Erythroblast (primary cell): ENCODE data around the gene FCRLB.
A peak's percentile ranks its signal among the peaks of the same experiment; 100 is the strongest.
"Not testable (repeated sequence)": the region's sequence is repeated elsewhere in the genome, so short reads cannot be mapped to it uniquely, and the experiment has no call there.

ENCODE experiments used
- DNase-seq, 2 experiments: peaks; one replicate each; lab custom pipeline; 2025; lab: John Stamatoyannopoulos, UW
- GATA1 ChIP-seq: IDR thresholded peaks from 2 replicates; pipeline ENCODE4 v1.6.1; 2011; ENCODE audit warnings: low read depth, mild to moderate bottlenecking, control low read depth, low read length, moderate library complexity
- POLR2A ChIP-seq: IDR thresholded peaks from 2 replicates; pipeline ENCODE4 v1.6.1; 2011; ENCODE audit warnings: mild to moderate bottlenecking, low read length

The FCRLB gene

DNA sequence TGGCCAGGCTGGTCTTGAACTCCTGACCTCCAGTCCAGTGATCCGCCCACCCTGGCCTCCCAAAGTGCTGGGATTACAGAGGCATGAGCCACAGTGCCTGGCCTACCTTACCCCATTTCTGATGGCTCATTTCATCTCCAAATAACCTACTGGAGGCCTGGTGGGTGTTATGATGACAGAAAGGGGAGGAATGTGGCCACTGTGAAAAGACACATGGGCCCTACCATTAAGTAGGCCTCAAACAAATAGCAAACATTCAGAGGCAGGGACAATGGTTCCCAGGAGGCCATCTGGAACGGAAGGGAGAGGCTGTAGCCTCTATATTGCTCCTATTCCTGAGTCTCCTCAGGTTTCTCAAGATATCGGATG lies 15.2 kb upstream of the FCRLB start:
- TF ChIP-seq POLR2A = no peak
- no peak for TF ChIP-seq GATA1
- DNase-seq = no peak

DNA sequence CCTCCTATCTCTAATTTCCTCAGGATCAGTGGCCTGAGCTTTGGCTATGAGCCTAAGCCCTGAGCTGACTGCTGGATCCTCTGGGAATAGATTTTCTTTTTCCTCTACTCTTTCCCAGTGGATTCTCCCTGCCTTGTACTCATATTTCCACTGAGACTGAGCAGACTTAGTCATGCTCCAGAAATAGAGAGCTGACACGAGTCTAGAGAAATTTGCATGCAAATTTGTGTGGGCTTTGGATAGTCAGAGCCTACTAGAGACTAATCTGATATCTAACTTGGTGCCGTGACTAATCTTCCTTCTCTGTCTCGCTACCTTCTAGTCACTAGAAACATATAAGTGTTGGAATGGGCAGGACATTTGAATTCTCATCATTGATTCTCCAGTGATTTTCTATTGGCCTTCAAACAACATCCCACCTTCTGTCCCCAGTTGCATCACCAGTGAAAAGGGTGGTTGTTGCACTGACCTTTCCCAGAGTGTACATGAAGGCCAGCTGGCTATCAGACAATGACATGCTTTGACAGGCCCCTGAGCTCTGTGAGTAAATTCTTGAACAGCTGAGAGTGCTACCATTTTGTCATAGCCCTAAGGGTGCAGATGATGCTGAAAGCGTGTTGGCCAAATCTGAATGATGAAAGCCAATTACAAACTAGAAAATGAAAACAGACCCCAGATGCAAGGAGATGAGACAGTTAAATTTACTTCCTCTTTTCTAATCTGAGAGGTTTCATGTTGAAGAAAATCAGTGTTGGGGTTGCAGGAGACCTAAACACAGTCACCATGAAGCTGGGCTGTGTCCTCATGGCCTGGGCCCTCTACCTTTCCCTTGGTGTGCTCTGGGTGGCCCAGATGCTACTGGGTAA lies 14.6 kb upstream of the FCRLB start, which contains the start of gene FCRLA:
TSS of gene FCRLA (plus strand) at position 748 of the 866 bp plus-strand sequence. CDS start at position 784, 36 bp downstream.
- peak in 1 of 2 experiments; percentile 28 for DNase-seq
- TF ChIP-seq POLR2A (no peak), GATA1 (no peak)

DNA sequence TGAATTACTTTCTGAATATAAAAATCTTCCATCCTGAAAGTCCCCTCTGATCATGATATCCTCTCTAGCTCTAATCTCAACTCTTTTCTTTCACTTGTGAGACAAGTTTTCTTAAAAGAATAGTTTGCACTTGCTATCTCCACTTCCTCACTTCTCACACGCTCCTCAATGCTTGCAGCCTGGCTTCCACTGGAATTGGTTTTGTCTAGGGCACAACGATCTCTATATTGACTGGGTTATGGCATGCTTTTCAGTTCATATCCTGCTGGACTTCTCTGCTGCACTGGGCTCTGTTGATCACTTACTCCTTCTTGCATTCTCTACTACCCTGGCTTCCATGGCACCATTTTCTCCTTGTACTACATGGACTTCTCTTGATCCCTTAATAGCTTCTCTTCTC lies 13.8 kb upstream of the FCRLB start:
- no peak for DNase-seq
- TF ChIP-seq GATA1 (no peak), POLR2A (no peak)

DNA sequence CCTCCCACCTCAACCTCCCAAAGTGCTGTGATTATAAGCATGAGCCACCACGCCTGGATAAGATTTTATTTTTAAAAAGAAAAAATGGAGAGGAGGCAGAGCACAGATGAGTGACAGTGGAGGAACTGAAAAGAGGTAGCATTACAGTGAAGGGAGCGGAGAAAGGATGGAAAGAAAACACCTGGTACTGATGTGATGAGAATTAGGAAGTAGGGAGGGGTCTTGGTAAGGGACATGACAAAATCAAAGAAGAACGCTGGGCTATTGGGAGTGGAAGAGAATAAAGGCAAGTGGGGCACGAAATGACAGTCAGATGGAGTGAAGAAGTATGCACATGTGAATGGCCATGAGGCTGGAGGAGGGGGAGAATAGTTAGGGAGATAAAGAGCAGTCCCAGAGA lies 12.0 kb upstream of the FCRLB start:
- TF ChIP-seq POLR2A (no peak), GATA1 (no peak)
- no peak for DNase-seq

DNA sequence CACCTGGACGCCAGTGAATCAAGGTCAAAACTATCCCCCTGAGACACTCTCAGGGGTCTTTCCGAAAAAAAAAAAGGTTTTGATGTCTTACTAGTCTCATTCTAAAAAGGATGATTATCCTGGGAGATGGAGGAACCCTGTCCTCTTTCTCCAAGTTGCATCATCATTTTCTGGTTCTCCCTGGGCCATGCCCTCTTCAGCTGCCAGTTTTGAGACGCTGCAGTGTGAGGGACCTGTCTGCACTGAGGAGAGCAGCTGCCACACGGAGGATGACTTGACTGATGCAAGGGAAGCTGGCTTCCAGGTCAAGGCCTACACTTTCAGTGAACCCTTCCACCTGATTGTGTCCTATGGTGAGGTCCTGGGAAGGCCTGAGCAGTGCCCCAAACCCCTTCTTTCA lies 10.8 kb upstream of the FCRLB start:
- TF ChIP-seq GATA1 (no peak), POLR2A (no peak)

DNA sequence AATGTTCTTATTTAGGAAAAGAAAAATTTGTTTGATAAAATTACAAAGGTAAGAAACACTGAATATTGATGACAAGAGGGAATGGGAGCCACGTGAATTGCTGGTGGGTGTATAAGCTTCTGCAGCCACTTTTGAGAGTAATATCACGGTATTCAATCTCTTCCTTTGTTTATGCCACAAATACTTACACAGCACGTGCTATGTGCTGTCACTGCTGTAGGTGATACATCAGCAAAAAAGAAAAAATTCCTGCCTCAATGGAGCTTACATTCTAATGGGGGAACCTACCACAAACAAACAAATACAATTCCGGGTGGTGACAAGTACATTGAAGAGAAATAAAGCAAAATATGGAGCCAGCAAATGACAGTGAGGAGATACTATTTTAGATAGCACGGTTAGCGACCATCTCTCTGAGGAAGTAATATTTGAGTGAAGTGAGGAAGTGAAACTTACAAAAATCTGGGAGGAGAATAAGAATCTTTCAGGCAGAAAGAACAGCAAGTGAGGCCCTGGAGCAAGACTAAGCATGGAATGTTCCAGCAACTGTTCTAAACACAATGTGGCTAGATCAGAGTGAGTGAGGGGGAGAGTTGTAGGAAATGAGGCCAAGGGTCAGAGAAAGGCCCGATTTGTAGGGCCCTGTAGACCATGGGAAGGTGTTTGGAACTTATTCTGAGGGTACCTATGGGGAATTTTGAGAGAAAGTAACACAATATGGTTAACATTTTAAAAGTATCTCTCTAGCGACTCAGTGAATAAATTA lies 2.6 kb upstream of the FCRLB start:
- no peak for DNase-seq
- TF ChIP-seq GATA1 = no peak
- TF ChIP-seq POLR2A = no peak

More for the DNA sequence above, 10.8 kb upstream of the FCRLB start:
- peak; percentile 48 to 75 for DNase-seq

DNA sequence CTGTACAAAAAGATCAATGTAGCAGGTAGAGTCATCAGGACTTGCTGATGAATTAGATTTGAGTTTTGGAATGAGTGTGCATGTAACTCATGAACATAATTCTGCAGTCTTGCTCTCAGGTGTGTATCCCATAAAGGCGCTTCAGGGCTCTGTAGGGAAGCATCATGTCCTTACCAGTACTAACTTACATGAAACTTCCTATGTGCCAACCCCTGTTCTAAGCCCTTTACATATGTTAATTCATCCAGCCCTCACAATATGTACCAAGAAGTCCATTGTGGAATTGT lies 2.1 kb upstream of the FCRLB start:
- TF ChIP-seq POLR2A (no peak), GATA1 (no peak)
- DNase-seq = no peak

DNA sequence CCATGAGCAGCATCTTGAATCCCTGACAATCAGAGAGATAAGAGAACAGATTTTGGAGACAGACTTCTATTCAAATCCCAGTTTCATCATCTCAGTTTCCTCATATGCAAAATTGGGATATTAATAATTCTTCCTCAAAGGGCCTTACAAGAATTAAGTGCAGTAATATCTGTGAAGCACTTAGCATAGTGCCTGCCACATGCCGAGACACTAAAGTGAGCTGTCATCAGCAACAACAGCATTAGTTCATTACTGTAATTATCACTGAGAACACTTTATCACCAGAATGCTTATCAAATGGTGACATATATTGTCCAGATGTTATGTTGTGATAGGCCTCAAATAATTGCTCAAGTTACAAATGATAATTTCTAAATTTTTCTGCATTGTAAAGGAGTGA lies 922 bp upstream of the FCRLB start:
- peak; percentile 58 to 81 for DNase-seq
- no peak for TF ChIP-seq POLR2A
- TF ChIP-seq GATA1 = no peak

DNA sequence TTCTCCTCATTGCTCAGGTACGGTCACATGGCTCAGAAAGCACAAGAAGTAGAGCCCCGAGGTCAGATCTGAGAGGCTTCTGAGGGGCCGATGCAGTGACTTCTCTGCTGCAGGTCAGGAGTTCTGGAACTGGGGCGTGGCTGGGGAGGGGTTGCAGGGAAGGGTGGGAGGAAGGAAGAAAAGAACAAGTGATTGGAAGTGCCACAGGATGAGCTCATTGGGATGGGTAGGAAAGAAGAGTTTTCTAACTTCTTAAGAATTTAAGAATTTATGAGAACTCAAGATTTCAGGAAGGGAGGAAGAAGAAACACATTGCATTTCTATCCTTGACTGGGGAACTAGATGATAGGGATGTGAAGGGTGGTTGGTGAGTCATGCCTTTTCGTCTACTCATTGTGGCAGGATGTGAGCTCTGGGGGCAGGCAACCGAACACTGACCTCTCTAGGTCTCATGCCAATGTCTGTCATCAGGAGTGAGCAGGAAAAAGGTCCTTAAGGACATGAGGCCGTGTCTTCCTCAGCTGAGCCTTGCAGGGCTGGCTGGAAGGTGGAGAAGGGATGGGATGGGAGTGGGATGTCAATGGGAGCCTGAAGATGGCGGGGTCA lies 497 bp downstream of the FCRLB start:
- DNase-seq = peak; percentile 51 to 70
- TF ChIP-seq GATA1 = no peak
- no peak for TF ChIP-seq POLR2A

DNA sequence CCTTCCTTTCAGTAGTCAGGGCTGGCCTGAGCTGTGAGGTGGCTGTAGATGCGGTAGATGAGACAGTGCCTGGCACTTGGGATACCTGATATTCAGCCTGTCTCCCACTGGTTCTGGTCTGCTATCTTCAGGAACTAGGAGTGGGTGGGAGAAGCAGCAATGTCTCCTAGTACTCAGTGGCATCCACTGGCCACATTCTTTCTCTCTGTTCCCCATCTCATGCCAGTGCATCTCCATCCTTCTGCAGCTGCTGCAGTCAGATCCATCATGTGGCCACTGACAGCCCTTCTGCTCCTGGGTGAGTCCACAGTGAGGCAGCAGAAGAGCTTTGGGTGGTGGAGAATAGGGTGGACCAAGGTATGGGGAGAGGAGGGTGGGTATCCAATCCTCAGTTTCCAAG lies 1.1 kb downstream of the FCRLB start:
- DNase-seq = no peak
- TF ChIP-seq POLR2A (no peak), GATA1 (no peak)

DNA sequence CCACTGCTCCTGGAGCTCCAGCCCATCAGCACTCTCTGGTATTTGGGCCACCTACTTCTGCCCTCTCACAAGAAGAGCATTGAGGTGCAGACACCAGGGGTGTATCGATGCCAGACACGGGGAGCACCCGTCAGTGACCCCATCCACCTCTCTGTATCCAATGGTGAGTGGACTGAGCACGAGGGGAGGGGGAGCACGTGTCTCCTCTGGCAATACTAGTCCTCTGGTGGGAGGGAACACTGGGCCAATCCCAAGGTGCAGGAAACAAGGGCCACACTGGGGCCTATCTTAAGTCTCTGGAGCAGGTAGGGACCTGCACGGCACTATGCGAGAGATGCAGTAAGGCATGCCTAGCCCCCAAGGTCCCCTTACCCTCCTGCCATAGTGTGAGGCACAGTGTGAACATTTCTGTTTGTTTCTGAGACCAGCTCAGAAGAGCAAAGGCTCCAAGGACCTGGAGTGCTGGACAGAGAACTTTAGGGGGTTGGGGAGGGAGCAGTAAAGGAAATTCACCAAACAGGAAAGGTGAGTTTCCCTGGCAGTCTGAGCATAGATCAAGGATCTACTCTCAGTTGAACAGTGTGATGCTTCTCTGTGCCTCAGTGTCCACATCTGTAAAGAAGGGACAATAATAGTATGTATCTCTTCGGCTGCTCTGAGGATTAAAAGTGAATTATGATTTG lies 2.3 kb downstream of the FCRLB start:
- no peak for TF ChIP-seq GATA1
- TF ChIP-seq POLR2A = no peak
- no peak for DNase-seq

DNA sequence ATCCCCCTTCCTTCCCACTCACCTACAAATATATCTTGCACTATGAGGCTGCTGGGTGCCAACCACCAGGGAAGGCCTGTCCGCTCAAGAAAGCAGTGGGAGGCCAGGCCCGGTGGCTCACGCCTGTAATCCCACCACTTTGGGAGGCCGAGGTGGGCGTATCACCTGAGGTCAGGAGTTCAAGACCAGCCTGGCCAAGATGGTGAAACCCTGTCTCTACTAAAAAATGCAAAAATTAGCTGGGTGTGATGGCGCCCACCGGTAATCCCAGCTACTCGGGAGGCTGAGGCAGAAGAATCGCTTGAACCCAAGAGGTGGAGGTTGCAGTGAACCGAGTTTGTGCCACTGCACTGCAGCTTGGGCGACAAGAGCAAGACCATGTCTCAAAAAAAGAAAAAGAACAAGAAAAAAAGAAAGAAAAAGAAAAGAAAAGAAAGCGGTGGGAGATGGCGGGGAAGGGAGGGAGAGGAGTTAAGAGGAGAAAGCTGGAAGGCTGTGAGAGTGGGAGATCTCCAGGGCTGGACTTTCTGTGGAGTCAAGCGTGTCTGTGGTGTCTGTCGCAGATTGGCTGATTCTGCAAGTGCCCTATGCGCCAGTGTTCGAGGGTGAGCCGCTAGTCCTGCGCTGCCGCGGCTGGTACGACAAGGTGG lies 4.0 kb downstream of the FCRLB start:
- not testable (repeated sequence) for DNase-seq

DNA sequence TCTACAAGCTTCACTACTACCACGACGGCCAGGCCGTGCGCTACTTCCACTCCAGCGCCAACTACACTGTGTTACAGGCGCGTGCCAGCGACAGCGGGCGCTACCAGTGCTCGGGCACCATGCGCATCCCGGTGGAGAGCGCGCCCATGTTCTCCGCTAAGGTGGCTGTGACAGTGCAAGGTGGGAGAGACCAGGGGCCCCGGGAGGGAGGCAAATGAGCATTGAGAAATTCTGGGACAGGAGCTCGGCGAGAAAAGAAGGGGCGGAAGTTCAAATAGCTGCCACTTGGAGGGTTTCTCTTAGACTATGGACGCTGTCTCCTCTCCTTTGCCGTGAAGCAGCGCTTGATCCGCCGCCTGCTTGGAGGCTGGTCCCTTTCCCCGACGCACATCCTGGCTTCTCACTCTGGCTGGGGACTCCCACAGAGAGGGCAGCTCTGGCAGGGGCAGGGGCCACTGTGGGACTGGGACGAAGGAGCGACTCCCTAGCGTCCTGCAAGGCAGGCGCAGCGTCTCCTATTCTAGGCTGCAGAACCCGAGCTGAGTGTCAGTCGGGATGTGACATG lies 4.6 kb downstream of the FCRLB start:
- TF ChIP-seq POLR2A (peak; percentile 33), GATA1 (no peak)
- peak; percentile 76 to 80 for DNase-seq
